GM21367 (cell line): Measurements from ENCODE around the gene ETV7.

Source experiments
- ATAC-seq: cut with Tn5 transposase; IDR thresholded peaks from one replicate; pipeline ENCODE4 v1.9.1; 2021; ENCODE audit not compliant: unreplicated experiment

ETV7 gene

GRCh38 chr6:36324715-36325114 lies 62.8 kb downstream of the ETV7 start:
- no peak for ATAC-seq

GRCh38 chr6:36324191-36324590 lies 63.3 kb downstream of the ETV7 start:
- ATAC-seq = no peak

GRCh38 chr6:36323062-36323461 lies 64.4 kb downstream of the ETV7 start:
- ATAC-seq = no peak

- no peak for ATAC-seq
Observed at GRCh38 chr6:36322591-36322990, 64.9 kb downstream of the ETV7 start.

- no peak for ATAC-seq
Observed at GRCh38 chr6:36320475-36320874, 67.0 kb downstream of the ETV7 start.

- ATAC-seq = no peak
Observed at GRCh38 chr6:36319821-36320220, 67.6 kb downstream of the ETV7 start.

- no peak for ATAC-seq
Observed at GRCh38 chr6:36319436-36319762, 68.1 kb downstream of the ETV7 start.

GRCh38 chr6:36318690-36319435 lies 68.6 kb downstream of the ETV7 start:
- ATAC-seq = no peak

GRCh38 chr6:36317623-36318022 lies 69.8 kb downstream of the ETV7 start:
- ATAC-seq = no peak
